SK-N-SH treated with all-trans-retinoic acid at 6 μM for 48 hours (cell line): ENCODE measurements around the gene ZNF14.
A peak's percentile ranks its signal among the peaks of the same experiment; 100 is the strongest.
"Not testable (repeated sequence)": the region's sequence is repeated elsewhere in the genome, so short reads cannot be mapped to it uniquely, and the experiment has no call there.

Experiments
- ATAC-seq: fragments of 200-7000 bp; cut with Tn5 transposase; 3 replicates; pipeline ENCODE4 v1.9.1; 2020; ENCODE audit warnings: mild to moderate bottlenecking, moderate library complexity
- ARNTL ChIP-seq: fragments of 450-650 bp; formaldehyde crosslinking; IDR thresholded peaks from 2 replicates; pipeline ENCODE4 v1.5.0; 2020; ENCODE audit warnings: low read depth, mild to moderate bottlenecking, moderate library complexity, borderline replicate concordance
- BACH2 ChIP-seq: fragments of 250-450 bp; sonication (Bioruptor Pico); IDR thresholded peaks from 2 replicates; pipeline ENCODE4 v1.9.0; 2021; ENCODE audit warnings: mild to moderate bottlenecking, borderline replicate concordance
- CSDC2 ChIP-seq: fragments of 250-450 bp; sonication (Bioruptor Pico); IDR thresholded peaks from 2 replicates; pipeline ENCODE4 v1.5.0; 2020; ENCODE audit warnings: mild to moderate bottlenecking, moderate library complexity
- ESRRG ChIP-seq: fragments of 250-450 bp; sonication (Bioruptor Pico); IDR thresholded peaks from 2 replicates; pipeline ENCODE4 v1.6.1; 2021; ENCODE audit warnings: mild to moderate bottlenecking
- OSR1 ChIP-seq: fragments of 250-450 bp; sonication (Bioruptor Pico); IDR thresholded peaks from 2 replicates; pipeline ENCODE4 v1.8.0; 2022; ENCODE audit warnings: moderate library complexity, mild to moderate bottlenecking, inconsistent platforms
- PPARA ChIP-seq: fragments of 250-450 bp; sonication (Bioruptor Pico); IDR thresholded peaks from 2 replicates; pipeline ENCODE4 v1.5.0; 2020; ENCODE audit warnings: mild to moderate bottlenecking, borderline replicate concordance
- RARB ChIP-seq: fragments of 250-450 bp; sonication (Bioruptor Pico); IDR thresholded peaks from 2 replicates; pipeline ENCODE4 v1.8.0; 2021; ENCODE audit warnings: mild to moderate bottlenecking, moderate library complexity
- SNAI2 ChIP-seq: fragments of 250-450 bp; sonication (Bioruptor Pico); IDR thresholded peaks from 2 replicates; pipeline ENCODE4 v1.5.0; 2020; ENCODE audit warnings: mild to moderate bottlenecking, moderate library complexity
- TCF4 ChIP-seq: fragments of 250-450 bp; sonication (Bioruptor Pico); IDR thresholded peaks from 2 replicates; pipeline ENCODE4 v1.8.0; 2021; ENCODE audit warnings: mild to moderate bottlenecking, moderate library complexity, borderline replicate concordance
- TOX ChIP-seq: fragments of 250-450 bp; sonication (Bioruptor Pico); IDR thresholded peaks from 2 replicates; pipeline ENCODE4 v1.8.0; 2021; ENCODE audit warnings: mild to moderate bottlenecking, moderate library complexity, borderline replicate concordance
- ZC3H10 ChIP-seq: fragments of 250-450 bp; sonication (Bioruptor Pico); IDR thresholded peaks from 2 replicates; pipeline ENCODE4 v1.5.1; 2021; ENCODE audit warnings: mild to moderate bottlenecking, moderate library complexity
- ZFP3 ChIP-seq: fragments of 250-450 bp; sonication (Bioruptor Pico); IDR thresholded peaks from 2 replicates; pipeline ENCODE4 v1.5.0; 2020; ENCODE audit warnings: mild to moderate bottlenecking, moderate library complexity
- ZFP30 ChIP-seq: fragments of 450-650 bp; formaldehyde crosslinking; IDR thresholded peaks from 2 replicates; pipeline ENCODE4 v1.5.0; 2022; ENCODE audit warnings: mild to moderate bottlenecking, moderate library complexity
- ZNF70 ChIP-seq: fragments of 450-650 bp; formaldehyde crosslinking; IDR thresholded peaks from 2 replicates; pipeline ENCODE4 v1.5.0; 2020; ENCODE audit warnings: mild to moderate bottlenecking, moderate library complexity
- ZNF8 ChIP-seq: fragments of 450-650 bp; formaldehyde crosslinking; IDR thresholded peaks from 2 replicates; pipeline ENCODE4 v1.5.0; 2020; ENCODE audit warnings: mild to moderate bottlenecking, moderate library complexity
- TF ChIP-seq, protein P1 (sequence below): fragments of 250-450 bp; sonication (Bioruptor Pico); IDR thresholded peaks from 2 replicates; pipeline ENCODE4 v1.5.0; 2020; ENCODE audit warnings: mild to moderate bottlenecking, moderate library complexity
- TF ChIP-seq, protein P2 (sequence below): fragments of 250-450 bp; sonication (Bioruptor Pico); IDR thresholded peaks from 2 replicates; pipeline ENCODE4 v1.5.1; 2020; ENCODE audit warnings: low read depth, mild to moderate bottlenecking, moderate library complexity
- TF ChIP-seq, protein P3 (sequence below): fragments of 250-450 bp; sonication (Bioruptor Pico); IDR thresholded peaks from 2 replicates; pipeline ENCODE4 v1.5.1; 2021; ENCODE audit warnings: mild to moderate bottlenecking, moderate library complexity
- TF ChIP-seq, protein P4 (sequence below): fragments of 250-450 bp; sonication (Bioruptor Pico); IDR thresholded peaks from 2 replicates; pipeline ENCODE4 v1.8.0; 2021; ENCODE audit warnings: low read depth, mild to moderate bottlenecking, moderate library complexity, borderline replicate concordance

Gene ZNF14

DNA sequence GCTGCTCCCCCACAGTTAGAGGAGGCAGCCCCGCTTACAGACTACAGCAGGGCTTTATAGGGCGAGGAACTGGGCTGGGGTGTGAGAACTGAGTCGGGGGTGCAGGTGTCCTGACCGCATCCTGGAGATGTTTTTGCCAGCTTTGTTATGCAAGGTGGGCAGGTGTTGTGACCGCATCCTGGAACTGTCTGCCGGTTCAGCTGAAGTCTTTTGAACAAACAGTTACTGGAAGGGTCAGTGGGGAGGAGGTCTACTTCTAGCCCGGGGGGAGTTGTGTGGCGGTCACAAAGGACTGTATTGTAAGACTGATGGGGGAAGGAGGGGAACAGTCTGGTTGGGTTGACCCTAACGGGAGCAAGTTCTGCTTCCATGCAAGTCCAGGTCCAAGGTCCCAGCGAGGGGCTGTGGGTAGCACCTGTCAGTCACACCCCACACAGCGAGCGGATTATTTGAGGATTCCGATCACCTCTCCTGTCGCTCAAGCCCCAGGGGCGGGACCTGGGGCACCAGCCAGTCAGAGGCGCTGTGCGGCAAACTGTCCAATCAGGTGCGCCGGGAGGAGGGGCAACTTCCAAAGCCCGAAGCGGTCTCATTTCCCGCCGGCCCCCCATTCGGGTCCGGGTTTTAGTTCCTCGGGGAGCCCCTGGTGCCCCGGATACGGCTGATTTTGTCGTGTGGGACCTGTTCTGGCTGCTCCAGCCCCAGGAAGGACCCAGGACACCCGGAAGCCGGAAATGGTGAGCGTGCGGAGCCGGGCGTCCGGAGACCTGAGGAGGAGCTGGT lies 64.5 kb downstream of the ZNF14 start, which contains the start of gene ZNF101:
Gene ZNF101 (plus strand): TSS at position 610 of the 783 bp plus-strand sequence. CDS start 125 bp downstream, at position 735.
- peak; percentile 87 for ATAC-seq
- TF ChIP-seq SNAI2 (CRISPR knock-in tag) (no peak), ZNF70 (CRISPR knock-in tag) (0 out of 2 replicates have a peak, but pooled peaks have one; percentile 24)

DNA sequence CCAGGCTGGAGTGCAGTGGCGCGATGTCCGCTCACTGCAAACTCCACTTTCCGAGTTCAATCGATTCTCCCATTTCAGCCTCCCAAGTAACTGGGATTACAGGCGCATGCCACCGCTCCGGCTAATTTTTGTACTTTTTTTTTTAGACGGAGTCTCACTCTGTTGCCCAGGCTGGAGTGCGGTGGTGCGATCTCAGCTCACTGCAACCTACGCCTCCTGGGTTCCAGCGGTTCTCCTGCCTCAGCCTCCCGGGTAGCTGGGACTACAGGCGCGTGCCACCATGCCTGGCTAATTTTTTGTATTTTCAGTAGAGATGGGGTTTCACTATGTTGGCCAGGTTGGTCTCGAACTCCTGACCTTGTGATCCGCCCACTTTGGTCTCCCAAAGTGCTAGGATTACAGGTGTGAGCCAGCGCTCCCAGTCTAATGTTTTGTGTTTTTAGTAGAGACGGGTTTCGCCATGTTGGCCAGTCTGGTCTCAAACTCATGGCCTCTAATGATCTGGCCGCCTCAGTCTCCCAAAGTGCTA lies 67.4 kb downstream of the ZNF14 start:
- not testable (repeated sequence) for ATAC-seq

DNA sequence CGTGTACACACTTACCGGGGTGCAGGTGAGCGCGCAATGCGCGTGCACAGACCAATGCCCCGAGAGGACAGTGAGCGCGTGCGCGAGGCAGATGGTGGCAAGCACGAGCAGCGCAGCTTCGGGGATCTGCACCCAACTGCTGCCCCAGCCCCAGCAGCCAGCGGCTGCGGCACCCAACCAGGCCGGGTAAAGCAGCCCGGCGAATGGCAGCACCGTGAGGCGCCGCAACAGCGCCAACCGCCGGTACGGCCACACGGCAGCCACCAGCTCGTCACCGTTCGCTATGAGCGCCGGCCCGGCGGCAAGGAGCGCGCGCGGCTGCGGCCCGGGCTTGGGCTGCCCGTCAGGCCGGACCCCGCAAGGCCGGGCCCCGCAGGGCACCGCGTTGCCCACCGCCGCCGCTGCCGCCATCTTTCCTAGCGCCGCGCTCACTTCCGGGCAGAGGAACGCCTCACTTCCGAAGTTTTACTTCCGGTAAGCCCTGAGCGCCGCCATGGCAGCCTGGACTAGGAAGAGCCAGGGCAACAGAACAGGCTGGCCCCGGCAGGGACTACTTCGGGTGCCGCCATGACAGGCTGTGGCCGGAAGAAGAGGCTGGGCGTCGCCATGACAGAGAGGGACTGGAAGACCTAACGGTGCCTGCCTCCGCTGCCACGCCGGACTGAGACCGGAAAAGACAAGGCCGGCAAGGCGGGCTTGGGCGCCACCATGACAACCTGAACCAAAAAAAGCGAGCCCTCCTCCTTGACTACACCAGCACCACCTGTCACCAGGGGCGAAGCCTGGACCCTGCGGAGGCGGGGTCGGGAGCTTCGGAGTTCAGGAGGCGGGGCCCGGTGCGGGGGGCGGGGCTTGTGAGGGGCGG lies 69.4 kb downstream of the ZNF14 start, which contains the start of gene ATP13A1:
Gene ATP13A1 (minus strand): TSS at position 421 of the 865 bp plus-strand sequence. CDS start 10 bp downstream, at position 411.
- TF ChIP-seq, protein P1, sequence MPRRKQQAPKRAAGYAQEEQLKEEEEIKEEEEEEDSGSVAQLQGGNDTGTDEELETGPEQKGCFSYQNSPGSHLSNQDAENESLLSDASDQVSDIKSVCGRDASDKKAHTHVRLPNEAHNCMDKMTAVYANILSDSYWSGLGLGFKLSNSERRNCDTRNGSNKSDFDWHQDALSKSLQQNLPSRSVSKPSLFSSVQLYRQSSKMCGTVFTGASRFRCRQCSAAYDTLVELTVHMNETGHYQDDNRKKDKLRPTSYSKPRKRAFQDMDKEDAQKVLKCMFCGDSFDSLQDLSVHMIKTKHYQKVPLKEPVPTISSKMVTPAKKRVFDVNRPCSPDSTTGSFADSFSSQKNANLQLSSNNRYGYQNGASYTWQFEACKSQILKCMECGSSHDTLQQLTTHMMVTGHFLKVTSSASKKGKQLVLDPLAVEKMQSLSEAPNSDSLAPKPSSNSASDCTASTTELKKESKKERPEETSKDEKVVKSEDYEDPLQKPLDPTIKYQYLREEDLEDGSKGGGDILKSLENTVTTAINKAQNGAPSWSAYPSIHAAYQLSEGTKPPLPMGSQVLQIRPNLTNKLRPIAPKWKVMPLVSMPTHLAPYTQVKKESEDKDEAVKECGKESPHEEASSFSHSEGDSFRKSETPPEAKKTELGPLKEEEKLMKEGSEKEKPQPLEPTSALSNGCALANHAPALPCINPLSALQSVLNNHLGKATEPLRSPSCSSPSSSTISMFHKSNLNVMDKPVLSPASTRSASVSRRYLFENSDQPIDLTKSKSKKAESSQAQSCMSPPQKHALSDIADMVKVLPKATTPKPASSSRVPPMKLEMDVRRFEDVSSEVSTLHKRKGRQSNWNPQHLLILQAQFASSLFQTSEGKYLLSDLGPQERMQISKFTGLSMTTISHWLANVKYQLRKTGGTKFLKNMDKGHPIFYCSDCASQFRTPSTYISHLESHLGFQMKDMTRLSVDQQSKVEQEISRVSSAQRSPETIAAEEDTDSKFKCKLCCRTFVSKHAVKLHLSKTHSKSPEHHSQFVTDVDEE (CRISPR knock-in tag): peak; percentile 90
- TF ChIP-seq CSDC2 (CRISPR knock-in tag) (peak; percentile 58; the same call in 1 of the 2 replicates), TCF4 (CRISPR knock-in tag) (no peak), TOX (CRISPR knock-in tag) (no peak), OSR1 (CRISPR knock-in tag) (no peak), BACH2 (CRISPR knock-in tag) (no peak), ZC3H10 (CRISPR knock-in tag) (0 out of 2 replicates have a peak, but pooled peaks have one; percentile 26)
- peak; percentile 96 for ATAC-seq

DNA sequence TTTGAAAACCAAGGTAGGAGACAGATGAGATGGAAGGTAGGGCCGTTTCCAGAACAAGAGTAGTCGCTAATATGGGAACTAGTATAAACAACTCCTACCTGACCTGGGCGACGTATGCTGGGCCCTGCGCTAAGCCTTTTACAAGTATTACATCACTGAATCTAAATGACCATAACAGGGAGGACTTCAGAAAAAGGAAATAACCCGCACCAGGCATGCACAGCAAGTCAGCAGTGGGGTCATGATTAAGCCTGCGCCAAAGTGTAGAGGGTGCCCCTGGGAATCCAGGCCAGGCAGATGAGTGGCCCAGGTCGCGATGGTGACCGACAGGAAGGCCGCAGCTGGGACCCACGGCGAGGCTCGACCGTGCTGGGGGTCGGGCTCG lies 70.0 kb downstream of the ZNF14 start:
- TF ChIP-seq RARB: no peak
- no peak for TF ChIP-seq ZNF70 (CRISPR knock-in tag)
- no peak for TF ChIP-seq ARNTL
- no peak for TF ChIP-seq ZFP30 (CRISPR knock-in tag)
- no peak for TF ChIP-seq PPARA (CRISPR knock-in tag)
- TF ChIP-seq, protein P2, sequence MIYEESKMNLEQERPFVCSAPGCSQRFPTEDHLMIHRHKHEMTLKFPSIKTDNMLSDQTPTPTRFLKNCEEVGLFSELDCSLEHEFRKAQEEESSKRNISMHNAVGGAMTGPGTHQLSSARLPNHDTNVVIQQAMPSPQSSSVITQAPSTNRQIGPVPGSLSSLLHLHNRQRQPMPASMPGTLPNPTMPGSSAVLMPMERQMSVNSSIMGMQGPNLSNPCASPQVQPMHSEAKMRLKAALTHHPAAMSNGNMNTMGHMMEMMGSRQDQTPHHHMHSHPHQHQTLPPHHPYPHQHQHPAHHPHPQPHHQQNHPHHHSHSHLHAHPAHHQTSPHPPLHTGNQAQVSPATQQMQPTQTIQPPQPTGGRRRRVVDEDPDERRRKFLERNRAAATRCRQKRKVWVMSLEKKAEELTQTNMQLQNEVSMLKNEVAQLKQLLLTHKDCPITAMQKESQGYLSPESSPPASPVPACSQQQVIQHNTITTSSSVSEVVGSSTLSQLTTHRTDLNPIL (CRISPR knock-in tag): no peak
- TF ChIP-seq, protein P3, sequence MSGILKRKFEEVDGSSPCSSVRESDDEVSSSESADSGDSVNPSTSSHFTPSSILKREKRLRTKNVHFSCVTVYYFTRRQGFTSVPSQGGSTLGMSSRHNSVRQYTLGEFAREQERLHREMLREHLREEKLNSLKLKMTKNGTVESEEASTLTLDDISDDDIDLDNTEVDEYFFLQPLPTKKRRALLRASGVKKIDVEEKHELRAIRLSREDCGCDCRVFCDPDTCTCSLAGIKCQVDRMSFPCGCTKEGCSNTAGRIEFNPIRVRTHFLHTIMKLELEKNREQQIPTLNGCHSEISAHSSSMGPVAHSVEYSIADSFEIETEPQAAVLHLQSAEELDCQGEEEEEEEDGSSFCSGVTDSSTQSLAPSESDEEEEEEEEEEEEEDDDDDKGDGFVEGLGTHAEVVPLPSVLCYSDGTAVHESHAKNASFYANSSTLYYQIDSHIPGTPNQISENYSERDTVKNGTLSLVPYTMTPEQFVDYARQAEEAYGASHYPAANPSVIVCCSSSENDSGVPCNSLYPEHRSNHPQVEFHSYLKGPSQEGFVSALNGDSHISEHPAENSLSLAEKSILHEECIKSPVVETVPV (CRISPR knock-in tag): no peak
- no peak for TF ChIP-seq TCF4 (CRISPR knock-in tag)
- no peak for TF ChIP-seq ESRRG (CRISPR knock-in tag)
- TF ChIP-seq ZNF8 (CRISPR knock-in tag): no peak
- TF ChIP-seq OSR1 (CRISPR knock-in tag): no peak
- TF ChIP-seq TOX (CRISPR knock-in tag): no peak
- TF ChIP-seq SNAI2 (CRISPR knock-in tag): no peak
- ATAC-seq: peak; percentile 1; the same call in 2 of the 3 replicates

DNA sequence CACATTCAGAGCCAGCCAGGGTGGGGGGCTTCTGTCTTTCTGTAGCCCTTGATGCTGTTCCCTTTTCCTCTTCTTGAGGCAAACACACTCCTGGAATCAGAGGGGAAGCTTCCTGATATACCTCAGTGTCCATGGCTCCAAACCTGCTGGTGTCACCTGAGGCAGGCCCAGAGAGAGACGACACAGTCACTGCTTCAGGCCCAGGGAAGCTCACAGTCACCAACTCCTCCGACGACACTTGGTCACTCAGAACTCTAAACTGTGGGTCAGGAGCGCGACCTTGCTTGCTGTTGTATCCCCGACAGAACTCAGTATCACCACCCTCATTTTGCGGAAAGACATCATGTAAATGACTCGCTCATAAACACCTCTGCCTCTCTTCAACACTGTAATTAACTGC lies 70.6 kb downstream of the ZNF14 start:
- ATAC-seq: no peak
- TF ChIP-seq ESRRG (CRISPR knock-in tag) (no peak), TCF4 (CRISPR knock-in tag) (no peak), ZFP3 (no peak), ARNTL (no peak), CSDC2 (CRISPR knock-in tag) (no peak), SNAI2 (CRISPR knock-in tag) (no peak), BACH2 (CRISPR knock-in tag) (no peak), OSR1 (CRISPR knock-in tag) (no peak)
- TF ChIP-seq, protein P4, sequence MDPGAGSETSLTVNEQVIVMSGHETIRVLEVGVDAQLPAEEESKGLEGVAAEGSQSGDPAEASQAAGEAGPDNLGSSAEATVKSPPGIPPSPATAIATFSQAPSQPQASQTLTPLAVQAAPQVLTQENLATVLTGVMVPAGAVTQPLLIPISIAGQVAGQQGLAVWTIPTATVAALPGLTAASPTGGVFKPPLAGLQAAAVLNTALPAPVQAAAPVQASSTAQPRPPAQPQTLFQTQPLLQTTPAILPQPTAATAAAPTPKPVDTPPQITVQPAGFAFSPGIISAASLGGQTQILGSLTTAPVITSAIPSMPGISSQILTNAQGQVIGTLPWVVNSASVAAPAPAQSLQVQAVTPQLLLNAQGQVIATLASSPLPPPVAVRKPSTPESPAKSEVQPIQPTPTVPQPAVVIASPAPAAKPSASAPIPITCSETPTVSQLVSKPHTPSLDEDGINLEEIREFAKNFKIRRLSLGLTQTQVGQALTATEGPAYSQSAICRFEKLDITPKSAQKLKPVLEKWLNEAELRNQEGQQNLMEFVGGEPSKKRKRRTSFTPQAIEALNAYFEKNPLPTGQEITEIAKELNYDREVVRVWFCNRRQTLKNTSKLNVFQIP (CRISPR knock-in tag): no peak
- TF ChIP-seq, protein P3 (CRISPR knock-in tag): no peak
- TF ChIP-seq, protein P2 (CRISPR knock-in tag): no peak
